HG03060 (cell line): ENCODE measurements around the gene PPFIA2.

Source experiments
- ATAC-seq: cut with Tn5 transposase; IDR thresholded peaks from one replicate; pipeline ENCODE4 v1.9.1; 2021; ENCODE audit warnings: low read depth, moderate number of reproducible peaks; ENCODE audit not compliant: unreplicated experiment

The PPFIA2 gene

GRCh38 chr12:81294325-81295190 lies 464.6 kb downstream of the PPFIA2 start:
- ATAC-seq = peak; percentile 92

- ATAC-seq = no peak
Measured at GRCh38 chr12:81288651-81289050, 470.5 kb downstream of the PPFIA2 start.

- ATAC-seq = no peak
Measured at GRCh38 chr12:81284137-81284536, 475.0 kb downstream of the PPFIA2 start.

GRCh38 chr12:81274637-81275529 lies 484.3 kb downstream of the PPFIA2 start:
- ATAC-seq = no peak

- no peak for ATAC-seq
Measured at GRCh38 chr12:81270385-81270784, 488.8 kb downstream of the PPFIA2 start.

GRCh38 chr12:81263072-81263471 lies 496.1 kb downstream of the PPFIA2 start:
- ATAC-seq = no peak

- ATAC-seq = no peak
Measured at GRCh38 chr12:81261508-81262207, 497.5 kb downstream of the PPFIA2 start.

- ATAC-seq = no peak
Measured at GRCh38 chr12:81259360-81259759, 499.8 kb downstream of the PPFIA2 start.

- peak; percentile 43 for ATAC-seq
Measured at GRCh38 chr12:81257947-81258551, 501.1 kb downstream of the PPFIA2 start.

GRCh38 chr12:81255947-81256346 lies 503.2 kb downstream of the PPFIA2 start:
- ATAC-seq = no peak

- no peak for ATAC-seq
Measured at GRCh38 chr12:81255456-81255855, 503.7 kb downstream of the PPFIA2 start.

- ATAC-seq = no peak
Measured at GRCh38 chr12:81253360-81253759, 505.8 kb downstream of the PPFIA2 start.

GRCh38 chr12:81252228-81252627 lies 506.9 kb downstream of the PPFIA2 start:
- no peak for ATAC-seq

- no peak for ATAC-seq
Measured at GRCh38 chr12:81249976-81250375, 509.2 kb downstream of the PPFIA2 start.

- no peak for ATAC-seq
Measured at GRCh38 chr12:81245907-81246570, 513.1 kb downstream of the PPFIA2 start.

- no peak for ATAC-seq
Measured at GRCh38 chr12:81245458-81245857, 513.7 kb downstream of the PPFIA2 start.

GRCh38 chr12:81231574-81232368 lies 527.4 kb downstream of the PPFIA2 start:
- no peak for ATAC-seq

GRCh38 chr12:81229759-81230158 lies 529.4 kb downstream of the PPFIA2 start:
- no peak for ATAC-seq

- no peak for ATAC-seq
Measured at GRCh38 chr12:81224626-81225025, 534.5 kb downstream of the PPFIA2 start.
